MCF 10A (cell line): ENCODE measurements around the gene ARHGEF19. TPM values are rescaled to one million over a fixed set of nuclear protein-coding genes. Genes with fewer than 3 reads are reported as not detected.
"Not testable (repeated sequence)": the region's sequence is repeated elsewhere in the genome, so short reads cannot be mapped to it uniquely, and the experiment has no call there.

Experiments
- BruUV-seq: library from RNA; stranded (reverse); fragments of 400-500 nt; replicated peaks from 2 replicates; lab custom pipeline; 2021; lab: Mats Ljungman, UMichigan
- CTCF ChIA-PET: fragments of 300-600 bp; sonication (Branson Sonifier 250); formaldehyde crosslinking; extraction: SDS; loops from one replicate; lab custom pipeline; 2021; ENCODE audit warnings: antibody characterized with exemption, inconsistent platforms; lab: Yijun Ruan, JAX
- POLR2A ChIA-PET: fragments of 300-600, 350-650 bp; sonication (Branson Sonifier 250); formaldehyde crosslinking; extraction: SDS; loops from one replicate; lab custom pipeline; 2020; ENCODE audit warnings: antibody characterized with exemption, inconsistent platforms; lab: Yijun Ruan, JAX
- DNase-seq: peaks from one replicate; pipeline ENCODE4 v3.0.0-alpha.2; 2018; ENCODE audit not compliant: unreplicated experiment
- H3K27ac Mint-ChIP-seq: one replicate; pipeline ENCODE4 v1.8.0; 2022; ENCODE audit warnings: mild to moderate bottlenecking, low read depth, mixed read lengths; ENCODE audit not compliant: unreplicated experiment
- H3K27me3 Mint-ChIP-seq: one replicate; pipeline ENCODE4 v1.8.0; 2022; ENCODE audit warnings: mixed read lengths; ENCODE audit not compliant: insufficient read depth, unreplicated experiment
- H3K36me3 Mint-ChIP-seq: one replicate; pipeline ENCODE4 v1.8.0; 2022; ENCODE audit warnings: mild to moderate bottlenecking, moderate library complexity, mixed read lengths; ENCODE audit not compliant: insufficient read depth, unreplicated experiment
- H3K4me1 Mint-ChIP-seq: one replicate; pipeline ENCODE4 v1.8.0; 2022; ENCODE audit warnings: mixed read lengths; ENCODE audit not compliant: insufficient read depth, unreplicated experiment
- H3K4me3 Mint-ChIP-seq: one replicate; pipeline ENCODE4 v1.8.0; 2022; ENCODE audit warnings: mild to moderate bottlenecking, moderate library complexity, mixed read lengths; ENCODE audit not compliant: unreplicated experiment
- H3K9me3 Mint-ChIP-seq: one replicate; pipeline ENCODE4 v1.8.0; 2022; ENCODE audit warnings: mixed read lengths; ENCODE audit not compliant: unreplicated experiment
- intact Hi-C: fragments of 100-400 bp; cut with micrococcal nuclease; formaldehyde crosslinking; loops from 2 replicates; pipeline ENCODE4 v1.14.1; 2022
- total RNA-seq: library from RNA; stranded (reverse); gene quantifications from 2 replicates; pipeline ENCODE4 v1.2.3, GENCODE V29; 2022
- TF ChIP-seq, protein P1 (sequence below): fragments of 200-600 bp; IDR thresholded peaks from one replicate; pipeline ENCODE4 v1.8.0; 2022; ENCODE audit warnings: antibody characterized with exemption, mild to moderate bottlenecking; ENCODE audit not compliant: unreplicated experiment

ARHGEF19 gene
- total RNA-seq, 1 experiment from 2014 or later, result 1.9 TPM

DNA sequence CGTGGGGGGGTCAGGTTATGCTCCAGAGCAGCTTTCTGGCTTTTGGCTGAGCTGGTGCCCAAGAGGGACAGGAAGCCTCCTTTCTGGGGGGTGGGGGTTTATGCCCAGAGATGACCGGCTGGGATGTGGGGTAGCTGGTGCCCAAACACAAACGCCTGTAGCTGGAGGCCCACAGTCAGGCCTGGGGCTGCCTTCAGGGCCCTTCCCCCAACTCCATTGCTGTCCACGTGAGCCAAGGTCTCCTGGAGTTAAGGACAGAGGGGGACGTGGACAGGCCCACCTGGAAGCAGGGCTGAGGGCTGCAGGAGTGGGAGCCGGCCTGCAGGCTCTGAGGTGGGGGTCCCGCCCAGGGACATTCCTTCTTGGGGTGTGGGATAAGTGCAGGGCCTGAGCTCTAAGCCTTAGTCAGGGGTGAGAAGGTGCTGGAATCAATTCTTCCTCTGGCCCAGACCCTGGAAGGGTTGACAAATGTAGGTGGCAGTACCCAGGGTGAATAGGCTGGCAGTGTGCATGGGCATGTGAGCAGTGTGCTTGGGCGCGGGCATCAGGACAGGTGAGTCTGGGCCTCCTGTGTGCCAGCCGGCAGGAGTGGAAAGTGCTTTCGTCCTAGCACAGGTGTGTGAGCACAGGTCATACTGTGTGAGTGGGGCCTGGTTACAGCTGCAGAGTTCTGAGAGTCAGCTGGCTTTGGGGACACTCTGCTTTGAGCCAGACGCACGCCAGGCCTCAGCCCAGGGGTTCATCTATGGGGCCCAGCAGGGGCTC, 17.7 kb upstream of the ARHGEF19 start:
- CTCF ChIA-PET, result interaction anchor here (0.6 kb wide), 2 partner anchors 45 to 856 kb away, joined by 3 read pairs; no protein-coding TSS in a partner anchor
- TF ChIP-seq, protein P1, sequence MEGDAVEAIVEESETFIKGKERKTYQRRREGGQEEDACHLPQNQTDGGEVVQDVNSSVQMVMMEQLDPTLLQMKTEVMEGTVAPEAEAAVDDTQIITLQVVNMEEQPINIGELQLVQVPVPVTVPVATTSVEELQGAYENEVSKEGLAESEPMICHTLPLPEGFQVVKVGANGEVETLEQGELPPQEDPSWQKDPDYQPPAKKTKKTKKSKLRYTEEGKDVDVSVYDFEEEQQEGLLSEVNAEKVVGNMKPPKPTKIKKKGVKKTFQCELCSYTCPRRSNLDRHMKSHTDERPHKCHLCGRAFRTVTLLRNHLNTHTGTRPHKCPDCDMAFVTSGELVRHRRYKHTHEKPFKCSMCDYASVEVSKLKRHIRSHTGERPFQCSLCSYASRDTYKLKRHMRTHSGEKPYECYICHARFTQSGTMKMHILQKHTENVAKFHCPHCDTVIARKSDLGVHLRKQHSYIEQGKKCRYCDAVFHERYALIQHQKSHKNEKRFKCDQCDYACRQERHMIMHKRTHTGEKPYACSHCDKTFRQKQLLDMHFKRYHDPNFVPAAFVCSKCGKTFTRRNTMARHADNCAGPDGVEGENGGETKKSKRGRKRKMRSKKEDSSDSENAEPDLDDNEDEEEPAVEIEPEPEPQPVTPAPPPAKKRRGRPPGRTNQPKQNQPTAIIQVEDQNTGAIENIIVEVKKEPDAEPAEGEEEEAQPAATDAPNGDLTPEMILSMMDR, result no peak
- H3K9me3 Mint-ChIP-seq, result no peaks in the 10 kb centered on the region
- no peak overlapping the region for H3K4me3 Mint-ChIP-seq
- H3K27ac Mint-ChIP-seq, result no peak overlapping the region
- H3K27me3 Mint-ChIP-seq, result no peaks in the 10 kb centered on the region
- intact Hi-C loops, result no loop called here
- H3K4me1 Mint-ChIP-seq, result no peaks in the 10 kb centered on the region
- POLR2A ChIA-PET, result interaction anchor here (0.6 kb wide), 1 partner anchor 99 kb away, joined by 3 read pairs; no protein-coding TSS in a partner anchor
- peaks cover 6% of the 10 kb centered on the region for H3K36me3 Mint-ChIP-seq
- BruUV-seq, result no TSS peak
- no peak for DNase-seq

DNA sequence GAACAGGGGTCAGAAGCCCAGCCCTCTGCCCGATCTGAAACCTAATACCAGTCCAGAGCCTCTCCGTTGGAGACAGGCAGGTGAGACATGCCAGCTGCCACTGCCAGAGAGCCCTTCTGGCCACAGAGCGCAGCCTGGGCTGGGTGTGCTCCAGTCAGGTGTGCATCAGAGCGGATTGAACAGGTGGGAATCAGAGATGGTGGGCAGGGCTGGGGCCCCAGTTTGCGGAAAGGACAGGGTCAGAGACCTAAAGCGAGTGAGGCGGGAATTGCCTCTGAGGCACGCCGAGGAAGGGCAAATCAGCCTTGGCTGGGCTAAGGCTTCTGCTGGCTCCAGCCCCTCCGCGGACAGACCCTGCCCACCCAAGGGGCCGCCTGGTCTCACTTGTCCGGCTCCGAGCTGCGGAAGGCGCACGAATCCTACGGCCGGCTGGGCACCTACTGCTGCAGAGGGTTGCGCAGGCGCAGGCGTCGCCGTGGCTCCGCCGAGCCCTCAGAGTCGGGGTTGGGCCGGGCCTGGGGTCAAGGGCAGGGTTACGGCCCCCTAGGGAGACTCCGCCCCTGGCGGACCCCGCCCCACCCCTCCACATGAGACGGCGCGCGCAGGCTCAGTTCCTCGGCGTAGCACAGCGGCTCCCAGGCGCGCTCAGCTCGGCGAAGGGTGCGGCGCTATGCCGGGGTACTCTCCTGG, 14.2 kb upstream of the ARHGEF19 start:
- Mint-ChIP-seq H3K27ac (no peak overlapping the region), H3K4me3 (no peak overlapping the region), H3K36me3 (peaks cover 6% of the 10 kb centered on the region), H3K4me1 (no peaks in the 10 kb centered on the region), H3K9me3 (no peaks in the 10 kb centered on the region), H3K27me3 (no peaks in the 10 kb centered on the region)
- DNase-seq, result no peak
- POLR2A ChIA-PET, result interaction anchor here (0.9 kb wide), 1 partner anchor 9 kb away, joined by 3 read pairs; no protein-coding TSS in a partner anchor
- CTCF ChIA-PET, result no interaction called here
- TF ChIP-seq, protein P1, result no peak
- intact Hi-C loops, result no loop called here
- BruUV-seq, result no TSS peak

- H3K4me1 Mint-ChIP-seq, result no peaks in the 10 kb centered on the region
- no peak overlapping the region for H3K27ac Mint-ChIP-seq
- DNase-seq, result no peak
- H3K27me3 Mint-ChIP-seq, result no peaks in the 10 kb centered on the region
- H3K9me3 Mint-ChIP-seq, result no peaks in the 10 kb centered on the region
- intact Hi-C loops, result no loop called here
- ChIA-PET CTCF (no interaction called here), POLR2A (interaction anchor here (0.9 kb wide), 1 partner anchor 10 kb away, joined by 3 read pairs; no protein-coding TSS in a partner anchor)
- TF ChIP-seq, protein P1, result no peak
- no peak overlapping the region for H3K4me3 Mint-ChIP-seq
- peaks cover 6% of the 10 kb centered on the region for H3K36me3 Mint-ChIP-seq
- BruUV-seq, result no TSS peak
Observed at GRCh38 chr1:16226129-16226489, 13.7 kb upstream of the ARHGEF19 start.

- Mint-ChIP-seq H3K27me3 (no peaks in the 10 kb centered on the region), H3K9me3 (no peaks in the 10 kb centered on the region), H3K27ac (no peak overlapping the region), H3K36me3 (no peaks in the 10 kb centered on the region), H3K4me3 (no peak overlapping the region), H3K4me1 (no peaks in the 10 kb centered on the region)
- TF ChIP-seq, protein P1, result no peak
- no peak for DNase-seq
- ChIA-PET CTCF (interaction anchor here (0.9 kb wide), 1 partner anchor 127 kb away, joined by 3 read pairs; the partner anchor contains the start of gene FBXO42), POLR2A (interaction anchor here (0.6 to 0.8 kb wide), 2 partner anchors 13 to 60 kb away, joined by 3 read pairs; no protein-coding TSS in a partner anchor)
- no TSS peak for BruUV-seq
- intact Hi-C loops, result no loop called here
Observed at GRCh38 chr1:16224472-16224871, 12.0 kb upstream of the ARHGEF19 start.

- CTCF ChIA-PET, result interaction anchor here (1.1 to 1.2 kb wide), 2 partner anchors 22 to 143 kb away, joined by 3 read pairs; no protein-coding TSS in a partner anchor
- intact Hi-C loops, BruUV-seq, H3K27ac Mint-ChIP-seq, H3K27me3 Mint-ChIP-seq, DNase-seq, H3K4me1 Mint-ChIP-seq, H3K36me3 Mint-ChIP-seq, H3K4me3 Mint-ChIP-seq, H3K9me3 Mint-ChIP-seq: not testable (repeated sequence)
- POLR2A ChIA-PET, result interaction anchor here (1.8 kb wide), 1 partner anchor 11 kb away, joined by 4 read pairs; no protein-coding TSS in a partner anchor
Observed at GRCh38 chr1:16222716-16223115, 10.3 kb upstream of the ARHGEF19 start.
